Activated CD4-positive, CD25-positive, alpha-beta regulatory T cell (primary cell): ENCODE results near the gene ZYG11A.
"Not testable (repeated sequence)": the region's sequence is repeated elsewhere in the genome, so short reads cannot be mapped to it uniquely, and the experiment has no call there.

Experiments
- DNase-seq, 4 experiments: peaks; one replicate each; lab custom pipeline; 2025; lab: John Stamatoyannopoulos, UW

ZYG11A gene

DNA sequence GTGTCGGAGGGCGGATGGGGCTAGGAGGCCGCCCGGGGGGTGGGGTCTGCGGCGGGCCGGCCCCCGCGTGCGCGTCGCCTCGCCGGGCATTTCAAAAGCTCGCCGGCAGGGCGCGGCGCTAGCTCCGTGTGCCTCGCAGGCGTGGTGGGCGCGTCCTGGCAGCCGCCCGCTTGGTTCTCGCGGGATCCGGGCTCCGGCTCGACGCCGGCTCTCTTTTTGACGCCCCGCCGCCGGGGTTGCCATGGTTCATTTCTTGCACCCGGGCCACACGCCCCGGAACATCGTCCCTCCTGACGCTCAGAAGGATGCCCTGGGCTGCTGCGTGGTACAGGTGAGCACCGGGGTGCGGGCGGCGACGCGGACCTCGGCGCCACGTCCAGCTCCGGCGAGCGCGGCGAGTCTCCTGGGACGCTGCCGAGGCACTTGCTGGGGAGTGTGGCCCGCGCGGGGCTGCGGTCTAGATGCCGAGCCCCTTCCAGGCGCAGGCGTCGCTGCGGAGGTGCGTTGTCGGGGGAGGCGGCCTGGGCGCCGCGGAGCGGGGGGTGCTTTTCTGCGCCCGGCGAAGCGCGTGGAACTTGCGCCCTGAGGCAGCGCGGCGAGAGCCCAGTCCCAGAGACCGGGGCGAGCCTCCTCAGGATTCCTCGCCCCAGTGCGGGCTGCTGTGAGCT lies at the start of gene ZYG11A:
Gene ZYG11A, plus strand, starts transcription at position 118 of the 668 bp plus-strand sequence. Its CDS starts 124 bp downstream, at position 242.
- DNase-seq = peak; percentile 35 to 56 (median 44)

DNA sequence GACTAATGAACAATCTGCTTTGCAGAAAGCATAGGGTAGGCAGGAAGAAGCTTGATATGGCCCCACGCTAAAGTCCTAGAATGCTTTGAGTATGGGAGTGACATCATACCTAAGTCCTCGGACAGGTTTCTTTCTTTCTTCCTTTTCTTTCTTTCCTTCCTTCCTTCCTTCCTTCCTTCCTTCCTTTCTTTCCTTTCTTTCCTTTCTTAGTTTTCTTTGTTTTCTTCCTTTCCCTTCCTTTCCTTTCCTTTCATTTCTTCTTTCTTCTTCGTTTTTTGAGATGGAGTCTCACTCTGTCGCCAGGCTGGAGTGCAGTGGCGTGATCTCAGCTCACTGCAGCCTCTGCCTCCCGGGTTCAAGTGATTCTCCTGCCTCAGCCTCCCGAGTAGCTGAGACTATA lies 48.8 kb upstream of the ZYG11A start:
- DNase-seq = not testable (repeated sequence)

DNA sequence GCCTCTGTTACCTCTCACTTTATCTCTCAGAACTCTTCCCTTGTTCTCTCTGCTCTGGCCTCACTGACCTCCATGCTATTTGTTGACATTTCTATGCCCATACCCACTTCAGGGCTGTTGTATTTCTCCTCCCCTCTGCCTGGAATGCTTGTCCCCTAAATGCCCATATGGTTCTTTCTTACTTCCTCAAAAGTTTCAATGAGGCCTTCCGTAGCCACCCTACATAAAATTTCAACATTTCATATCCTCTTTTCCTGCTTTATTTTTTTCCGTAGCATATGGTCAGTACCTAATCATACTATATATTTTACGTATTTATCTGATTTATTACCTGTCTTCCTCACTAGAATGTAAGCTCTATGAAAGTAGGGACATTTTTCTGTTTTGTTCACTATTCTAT lies 47.1 kb upstream of the ZYG11A start:
- DNase-seq = no peak

DNA sequence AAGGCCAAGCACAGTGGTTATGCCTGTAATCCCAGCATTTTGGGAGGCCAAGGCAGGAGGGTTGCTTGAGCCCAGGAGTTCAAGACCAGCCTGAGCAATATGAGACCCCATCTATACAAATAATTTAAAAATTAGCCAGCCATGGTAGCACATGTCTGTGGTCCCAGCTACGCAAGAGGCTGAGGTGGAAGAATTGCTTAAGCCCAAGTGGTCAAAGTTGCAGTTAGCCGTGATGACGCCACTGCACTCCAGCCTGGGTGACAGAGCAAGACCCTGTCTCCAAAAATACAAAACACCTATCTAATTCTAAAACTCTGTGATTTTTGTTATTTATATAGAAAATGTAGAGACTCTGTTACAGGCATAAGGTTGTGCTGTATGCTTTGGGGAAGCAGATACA lies 44.2 kb upstream of the ZYG11A start:
- no peak for DNase-seq

DNA sequence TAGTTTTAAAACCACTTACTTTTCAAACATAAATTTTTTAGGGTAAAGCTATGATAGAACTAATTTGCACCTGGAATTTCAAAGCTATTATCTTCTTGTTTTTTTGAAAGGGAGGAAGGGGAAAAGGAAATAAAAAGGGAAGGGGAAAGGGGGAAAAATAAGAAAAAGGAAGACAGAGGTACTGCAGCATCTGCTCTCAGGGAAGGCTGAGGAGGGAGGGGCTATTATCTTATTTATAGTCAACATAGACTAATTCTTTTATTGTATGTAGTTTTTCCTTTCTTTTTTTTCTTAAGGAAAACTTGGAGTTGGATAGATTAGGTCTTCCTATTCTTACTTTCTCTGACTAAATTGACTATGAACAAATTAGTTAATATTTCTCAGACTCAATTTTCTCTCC lies 41.5 kb upstream of the ZYG11A start:
- DNase-seq = no peak

DNA sequence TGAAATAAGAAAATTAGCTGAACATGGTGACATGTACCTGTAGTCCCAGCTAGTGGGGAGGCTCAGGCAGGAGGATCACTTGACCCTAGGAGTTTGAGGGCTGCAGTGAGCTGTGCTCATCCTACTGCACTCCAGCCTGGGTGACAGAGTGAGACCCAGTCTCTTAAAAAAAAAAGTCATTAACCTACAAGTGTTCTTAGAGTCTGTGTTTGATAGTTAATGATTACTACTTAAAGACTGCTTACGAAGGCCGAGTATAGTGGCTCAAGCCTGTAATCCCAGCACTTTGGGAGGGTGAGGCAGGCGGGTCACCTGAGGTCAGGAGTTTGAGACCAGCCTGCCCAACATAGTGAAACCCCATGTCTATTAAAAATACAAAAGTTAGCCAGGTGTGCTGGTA lies 38.5 kb upstream of the ZYG11A start:
- not testable (repeated sequence) for DNase-seq

DNA sequence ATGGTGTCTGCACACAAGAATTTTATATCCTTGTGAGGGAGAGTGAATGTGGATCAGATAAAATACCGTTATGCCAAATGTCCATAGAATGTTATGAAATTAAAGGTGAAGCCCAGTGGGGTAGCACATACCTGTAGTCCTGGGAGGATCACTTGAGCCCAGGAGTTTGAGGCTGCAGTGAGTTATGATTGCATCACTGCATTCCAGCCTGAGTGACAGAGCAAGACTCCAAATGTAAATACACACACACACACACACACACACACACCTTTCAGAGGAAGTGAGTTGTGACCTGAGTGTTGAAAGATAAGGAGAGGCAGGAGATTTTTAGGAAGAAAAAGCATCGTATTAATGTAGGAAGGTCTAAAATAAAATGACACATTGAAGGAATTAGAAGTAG lies 28.1 kb upstream of the ZYG11A start:
- DNase-seq = no peak

DNA sequence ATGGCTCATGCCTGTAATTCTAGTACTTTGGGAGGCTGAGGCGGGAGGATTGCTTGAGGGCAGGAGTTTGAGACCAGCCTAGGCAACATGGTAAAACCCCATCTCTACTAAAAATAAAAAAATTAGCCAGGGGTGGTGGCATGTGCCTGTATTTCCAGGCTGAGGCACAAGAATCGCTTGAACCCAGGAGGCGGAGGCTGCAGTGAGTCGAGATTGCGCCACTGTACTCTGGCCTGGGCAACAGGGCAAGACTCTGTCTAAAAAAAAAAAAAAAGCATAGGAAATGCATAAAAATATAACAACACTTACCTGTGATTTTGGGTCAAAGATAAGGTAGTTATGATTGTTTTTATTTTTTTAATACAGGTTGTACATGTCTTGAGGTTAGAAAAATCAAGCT lies 21.7 kb upstream of the ZYG11A start:
- DNase-seq = not testable (repeated sequence)

DNA sequence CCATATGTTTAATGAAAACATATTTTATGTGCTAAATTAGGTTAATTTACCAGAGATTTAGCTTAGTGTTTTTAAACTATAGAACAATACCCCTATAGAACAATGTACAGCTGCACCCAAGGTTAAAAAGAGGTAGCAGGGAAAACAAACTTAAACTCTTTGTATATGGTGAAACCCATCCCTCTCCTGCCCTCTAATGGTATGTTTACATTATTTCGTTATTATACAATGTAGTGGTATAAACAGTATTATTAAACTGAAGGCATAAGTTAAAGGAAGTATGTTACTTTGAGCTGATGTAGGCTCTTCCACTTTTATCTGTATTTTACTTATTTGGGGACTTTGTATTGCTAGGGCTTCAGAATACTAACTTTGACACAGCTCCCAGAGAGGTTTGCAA lies 16.7 kb upstream of the ZYG11A start:
- DNase-seq = no peak

DNA sequence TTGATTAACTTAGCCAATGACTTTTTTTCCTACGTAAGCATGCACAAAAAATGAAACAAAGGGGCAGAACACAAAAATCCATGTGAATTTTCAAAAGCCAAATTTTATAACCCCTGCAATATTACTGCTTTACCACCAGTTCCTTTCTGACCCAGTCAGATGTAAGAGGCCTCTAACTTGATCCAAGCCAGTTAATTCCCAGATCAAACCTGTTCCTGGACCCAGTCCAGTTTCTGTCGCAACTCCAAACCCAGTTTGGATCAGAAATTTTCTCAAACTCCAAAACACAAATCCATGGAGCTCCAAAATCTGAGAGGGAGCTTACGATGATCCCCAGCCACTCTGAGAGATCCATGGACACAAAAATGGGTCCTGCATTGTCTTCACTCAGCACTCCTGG lies 7.8 kb upstream of the ZYG11A start:
- DNase-seq = no peak

DNA sequence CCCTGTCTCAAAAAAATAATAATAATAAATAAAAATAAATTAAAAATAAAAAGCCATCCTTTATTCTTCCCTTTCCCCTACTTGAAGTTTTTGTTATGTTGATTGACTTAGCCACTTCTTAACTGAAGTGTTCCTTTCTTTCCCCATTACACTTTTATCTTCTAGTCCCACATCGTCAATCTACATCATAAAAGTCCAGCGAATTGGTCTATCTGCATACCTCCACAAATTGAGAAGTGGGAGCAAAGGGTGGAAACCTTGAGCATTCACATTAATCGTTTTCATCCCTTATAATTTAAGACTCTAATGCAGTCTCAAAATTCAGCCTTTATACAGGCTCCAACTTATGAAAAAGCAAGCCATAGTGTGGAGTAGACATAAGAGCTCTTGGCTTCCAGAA lies 6.5 kb upstream of the ZYG11A start:
- no peak for DNase-seq

DNA sequence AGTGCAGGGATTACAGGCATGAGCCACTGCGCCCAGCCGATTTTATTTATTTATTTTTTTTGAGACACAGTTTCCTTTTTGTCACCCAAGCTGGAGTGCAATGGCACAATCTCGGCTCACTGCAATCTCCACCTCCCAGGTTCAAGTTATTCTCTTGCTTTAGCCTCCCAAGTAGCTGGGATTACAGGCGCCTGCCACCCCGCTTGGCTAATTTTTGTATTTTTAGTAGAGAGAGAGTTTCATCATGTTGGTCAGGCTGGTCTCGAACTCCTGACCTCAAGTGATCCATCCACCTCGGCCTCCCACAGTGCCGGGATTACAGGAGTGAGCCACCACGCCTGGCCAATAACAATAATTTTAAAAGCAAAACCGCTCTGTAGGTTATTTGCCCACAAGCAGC lies 3.4 kb upstream of the ZYG11A start:
- not testable (repeated sequence) for DNase-seq

DNA sequence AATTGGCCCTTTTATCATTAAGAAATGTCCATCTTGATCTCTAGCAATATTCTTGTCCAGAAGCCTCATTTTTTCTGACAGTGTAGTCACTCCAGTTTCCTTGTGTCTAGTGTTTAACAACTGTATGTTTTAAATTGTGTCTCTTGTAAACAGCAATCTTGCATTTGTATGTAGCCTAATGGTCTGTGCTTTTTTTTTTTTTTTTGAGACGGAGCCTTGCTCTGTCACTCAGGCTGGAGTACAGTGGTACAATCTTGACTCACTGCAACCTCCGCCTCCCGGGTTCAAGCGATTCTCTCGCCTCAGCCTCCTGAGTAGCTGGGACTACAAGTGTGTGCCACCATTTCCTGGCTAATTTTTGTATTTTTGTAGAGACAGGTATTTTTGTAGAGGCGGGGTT lies 2.6 kb downstream of the ZYG11A start:
- DNase-seq = not testable (repeated sequence)

DNA sequence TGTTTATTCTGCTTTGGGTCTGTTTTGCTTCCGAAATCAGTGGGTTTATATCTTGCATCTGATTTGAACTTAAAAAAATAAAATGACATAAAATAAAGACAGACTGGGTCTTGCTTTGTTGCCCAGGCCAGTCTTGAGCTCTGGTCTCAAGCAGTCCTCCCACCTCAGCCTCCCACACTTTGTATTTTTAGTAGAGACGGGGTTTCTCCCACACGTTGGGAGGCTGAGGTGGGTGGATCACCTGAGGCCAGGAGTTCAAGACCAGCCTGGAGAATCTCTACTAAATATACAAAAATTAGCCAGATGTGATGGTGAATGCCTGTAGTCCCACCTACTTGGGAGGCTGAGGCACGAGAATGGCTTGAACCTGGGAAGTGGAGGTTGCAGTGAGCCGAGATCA lies 5.9 kb downstream of the ZYG11A start:
- DNase-seq = no peak

DNA sequence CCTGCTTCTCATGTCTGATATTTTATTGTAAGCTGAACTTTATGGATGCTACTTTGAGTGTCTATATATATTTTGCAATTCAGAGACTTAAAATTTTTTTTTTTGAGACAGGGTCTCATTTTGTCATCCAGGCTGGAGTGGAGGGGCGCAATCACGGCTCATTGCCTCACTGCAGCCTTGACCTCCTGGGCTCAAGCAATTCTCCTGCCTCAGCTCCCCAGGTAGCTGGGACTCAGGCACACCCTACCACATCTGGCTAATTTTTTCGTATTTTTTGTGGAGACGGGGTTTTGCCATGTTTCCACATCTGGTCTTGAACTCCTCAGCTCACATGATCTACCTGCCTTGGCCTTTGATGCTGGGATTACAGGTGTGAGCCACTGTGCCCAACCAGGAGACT lies 8.4 kb downstream of the ZYG11A start:
- DNase-seq = no peak

DNA sequence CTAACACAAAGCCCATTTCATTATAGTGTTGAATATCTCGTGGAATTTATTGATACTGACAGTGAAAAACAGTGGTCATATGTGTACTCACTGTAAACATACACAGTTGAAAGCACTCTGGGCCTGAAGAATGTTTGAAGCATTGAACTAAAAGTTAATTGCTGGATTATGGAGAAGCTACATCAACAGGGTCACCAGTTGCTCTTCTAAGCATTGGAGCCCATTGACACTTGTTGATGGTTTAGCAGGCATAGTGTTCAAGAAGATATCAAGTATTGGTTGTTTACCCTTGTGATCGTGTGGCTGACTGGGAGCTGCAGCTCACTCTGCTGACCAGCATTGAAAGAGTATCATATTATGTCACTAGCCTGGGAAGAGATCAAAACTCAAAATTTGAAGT lies 10.3 kb downstream of the ZYG11A start:
- DNase-seq = no peak

DNA sequence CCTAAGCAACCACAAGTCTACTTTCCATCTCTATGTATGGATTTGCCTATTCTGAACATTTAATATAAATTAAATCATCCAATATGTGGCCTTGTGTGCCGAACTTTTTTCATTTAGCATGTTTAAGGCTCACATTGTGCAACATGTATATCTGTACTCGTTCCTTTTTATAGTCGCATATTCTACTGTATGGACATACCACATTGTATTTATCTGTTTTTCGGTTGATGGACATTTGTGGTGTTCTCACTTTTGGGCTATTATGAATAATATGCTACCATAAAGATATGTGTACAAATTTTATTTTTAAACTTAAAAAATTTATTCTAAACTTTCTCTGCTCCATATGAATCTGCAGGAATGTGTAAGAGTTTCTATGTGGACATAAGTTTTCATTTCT lies 13.0 kb downstream of the ZYG11A start:
- no peak for DNase-seq

DNA sequence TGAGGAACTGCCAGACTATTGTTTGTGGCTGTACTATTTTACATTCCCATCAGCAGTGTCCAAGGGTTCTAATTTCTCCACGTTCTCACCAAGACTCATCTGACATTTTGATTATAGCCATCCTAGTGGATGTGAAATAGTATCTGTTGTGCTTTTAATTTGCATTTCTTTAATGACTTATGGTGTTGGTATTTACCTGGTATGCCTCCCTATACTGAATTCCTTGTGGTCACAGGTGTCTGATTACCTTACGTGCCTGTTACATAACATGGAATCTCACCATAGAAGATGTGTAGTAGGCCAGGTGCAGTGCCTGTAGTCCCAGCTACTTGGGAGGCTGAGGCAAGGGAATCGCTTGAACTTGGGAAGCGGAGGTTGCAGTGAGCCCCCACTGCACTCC lies 13.5 kb downstream of the ZYG11A start:
- DNase-seq = no peak

DNA sequence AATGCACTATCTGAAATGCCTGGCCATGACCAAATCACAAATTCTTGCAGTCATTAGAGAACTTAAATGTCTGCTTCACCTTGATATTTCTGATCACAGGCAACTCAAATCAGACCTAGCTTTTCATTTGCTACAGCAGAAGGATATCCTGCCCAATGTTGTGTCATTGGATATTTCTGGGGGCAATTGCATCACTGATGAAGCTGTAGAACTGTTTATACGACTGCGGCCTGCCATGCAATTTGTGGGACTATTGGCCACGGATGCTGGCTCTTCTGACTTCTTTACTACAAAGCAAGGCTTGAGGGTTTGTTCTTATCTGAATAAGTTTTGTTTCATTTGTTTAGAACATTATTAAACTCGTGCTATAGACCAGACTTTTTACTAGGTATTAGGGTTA lies 14.9 kb downstream of the ZYG11A start:
- no peak for DNase-seq

DNA sequence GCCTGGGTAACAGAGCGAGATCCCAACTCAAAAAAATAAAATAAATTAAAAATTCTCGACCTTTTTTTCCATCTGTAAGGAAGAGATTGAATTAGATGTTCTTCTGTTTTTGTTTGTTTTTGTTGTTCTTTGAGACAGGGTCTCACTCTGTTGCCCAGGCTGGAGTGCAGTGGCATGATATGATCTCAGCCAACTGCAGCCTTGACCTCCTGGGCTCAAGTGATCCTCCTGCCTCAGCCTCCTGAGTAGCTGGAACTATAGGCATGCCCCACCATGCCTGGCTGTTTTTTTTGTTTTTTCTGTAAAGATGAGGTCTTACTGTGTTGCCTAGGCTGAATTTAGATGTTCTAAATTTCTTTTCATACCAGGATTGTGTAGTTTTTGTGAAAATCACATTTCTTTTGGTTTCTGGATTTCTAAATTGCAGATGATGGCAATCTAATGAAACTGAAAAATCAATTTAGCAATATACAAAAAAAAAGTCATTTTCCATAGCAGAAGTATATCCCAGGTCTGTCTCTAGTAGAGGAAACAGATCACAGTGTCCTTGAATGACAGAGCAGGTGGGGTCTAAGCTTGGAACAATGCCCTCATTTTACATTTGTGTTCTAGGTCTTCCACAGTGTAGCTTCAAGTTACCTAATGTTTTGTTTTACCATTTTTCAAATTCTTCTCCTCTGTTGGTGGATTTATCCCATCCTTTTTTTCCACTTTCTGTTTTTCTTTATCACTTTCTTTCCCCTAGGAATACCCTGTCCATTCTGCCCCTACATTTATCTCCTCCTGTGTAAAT lies 20.3 kb downstream of the ZYG11A start:
- DNase-seq = no peak

DNA sequence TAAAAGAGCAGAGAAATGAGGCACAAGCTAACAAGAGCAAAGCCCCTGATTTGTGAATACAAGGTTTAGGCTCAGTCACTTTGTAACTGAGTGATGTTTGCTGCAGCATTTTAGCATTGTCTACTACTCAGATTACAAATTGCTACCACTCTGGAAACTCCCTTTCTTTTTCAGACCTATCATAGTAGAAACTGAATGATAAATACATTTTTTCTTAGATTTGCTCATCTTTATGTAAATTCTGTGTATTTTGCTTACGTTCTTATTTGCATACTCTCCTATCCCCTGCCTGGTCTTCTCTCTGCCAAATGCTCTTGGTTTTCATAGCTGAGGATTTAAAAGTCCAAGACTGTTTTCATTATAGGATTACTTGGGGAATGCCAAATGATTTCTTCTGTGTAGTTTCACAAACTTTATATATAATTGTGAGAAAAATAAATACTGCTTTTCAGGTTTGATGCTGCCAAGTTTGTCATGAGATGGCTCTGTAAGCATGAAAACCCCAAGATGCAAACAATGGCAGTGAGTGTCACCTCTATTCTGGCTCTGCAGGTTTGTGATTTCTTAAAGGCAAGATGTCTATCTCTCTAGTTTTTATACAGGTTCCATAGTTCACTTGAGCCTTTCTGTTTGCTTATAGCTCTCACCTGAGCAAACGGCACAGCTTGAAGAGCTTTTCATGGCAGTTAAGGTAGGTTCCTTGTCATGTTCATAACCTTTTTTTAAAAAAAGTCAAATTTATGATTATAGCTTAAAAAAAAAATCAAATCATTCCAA lies 24.7 kb downstream of the ZYG11A start:
- DNase-seq = no peak

DNA sequence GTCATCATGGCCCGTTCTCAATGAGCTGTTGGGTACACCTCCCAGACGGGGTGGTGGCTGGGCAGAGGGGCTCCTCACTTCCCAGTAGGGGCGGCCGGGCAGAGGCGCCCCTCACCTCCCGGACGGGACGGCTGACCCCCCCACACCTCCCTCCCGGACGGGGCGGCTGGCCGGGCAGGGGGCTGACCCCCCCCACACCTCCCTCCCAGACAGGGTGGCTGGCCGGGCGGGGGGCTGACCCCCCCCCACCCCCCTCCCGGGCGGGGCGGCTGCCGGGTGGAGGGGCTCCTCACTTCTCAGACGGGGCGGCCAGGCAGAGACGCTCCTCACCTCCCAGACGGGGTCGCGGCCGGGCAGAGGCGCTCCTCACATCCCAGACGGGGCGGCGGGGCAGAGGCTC lies 27.2 kb downstream of the ZYG11A start:
- DNase-seq = not testable (repeated sequence)

DNA sequence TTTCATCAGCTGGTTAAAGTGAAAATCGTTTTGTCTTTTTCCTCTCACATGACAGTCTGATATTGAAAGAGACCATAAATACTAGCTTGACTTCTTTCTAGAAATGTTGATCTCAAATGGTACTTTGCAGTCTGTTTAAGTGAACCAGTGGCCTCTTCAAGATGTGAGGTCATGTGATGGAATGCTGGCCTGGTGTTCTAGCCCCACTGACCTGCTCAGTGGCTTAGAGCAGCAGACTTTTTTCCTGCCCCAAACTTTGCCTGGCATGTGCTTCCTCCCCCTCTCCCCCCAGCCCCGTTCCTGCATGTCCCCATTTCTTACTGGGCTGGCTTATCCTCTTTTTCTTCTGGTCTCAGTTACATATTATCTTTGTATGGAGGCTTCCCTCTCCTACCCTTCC lies 34.3 kb downstream of the ZYG11A start:
- DNase-seq = no peak
